Kidney (tissue), 14 donors: ENCODE results near the gene HSP90AB1. TPM values are rescaled to one million over a fixed set of nuclear protein-coding genes. Genes with fewer than 3 reads are reported as not detected.

Source experiments
- DNase-seq, 5 donors: peaks; one replicate each; pipeline ENCODE4 v3.0.0-alpha.2; 2013 to 2020
- FAIRE-seq: peaks from 2 replicates; lab custom pipeline; 2012; peaks lifted over from hg19 to GRCh38; lab: Jason Lieb, UNC
- H3K27ac ChIP-seq, 2 donors: one replicate each; pipeline ENCODE4 v1.7.0; 2013; ENCODE audit warnings: low read depth in 2 of 2, low read length in 2 of 2, inconsistent platforms in 1 of 2
- H3K27me3 ChIP-seq: one replicate; pipeline ENCODE4 v1.7.1; 2013; ENCODE audit warnings: low read length, inconsistent platforms; ENCODE audit not compliant: control insufficient read depth, insufficient read depth
- H3K36me3 ChIP-seq, 3 donors: one replicate each; pipeline versions ENCODE4 v1.7.0 to v1.7.1; 2013; ENCODE audit warnings: low read length in 3 of 3, control low read depth in 1 of 3, inconsistent platforms in 1 of 3; ENCODE audit not compliant: insufficient read depth in 3 of 3, control insufficient read depth in 2 of 3
- H3K4me1 ChIP-seq, 3 donors: one replicate each; pipeline versions ENCODE4 v1.7.0 to v1.7.1; 2013; ENCODE audit warnings: low read length in 3 of 3, inconsistent platforms in 1 of 3, low read depth in 1 of 3; ENCODE audit not compliant: control insufficient read depth in 2 of 3, insufficient read depth in 2 of 3
- H3K4me3 ChIP-seq, 3 donors: one replicate each; pipeline versions ENCODE4 v1.7.0 to v1.8.1; 2013; ENCODE audit warnings: low read length in 3 of 3, control low read depth in 1 of 3, inconsistent platforms in 1 of 3
- H3K9ac ChIP-seq, 3 donors: one replicate each; pipeline versions ENCODE4 v1.7.0 to v1.7.1; 2013; ENCODE audit warnings: low read length in 3 of 3, control low read depth in 1 of 3, inconsistent platforms in 1 of 3
- H3K9me3 ChIP-seq, 3 donors: one replicate each; pipeline versions ENCODE4 v1.7.0 to v1.7.1; 2013; ENCODE audit warnings: low read length in 3 of 3, control low read depth in 1 of 3, inconsistent platforms in 1 of 3; ENCODE audit not compliant: control insufficient read depth in 2 of 3, insufficient read depth in 1 of 3
- CTCF ChIP-seq: IDR thresholded peaks from 3 replicates; pipeline ENCODE4 v1.5.1; 2012; ENCODE audit warnings: mild to moderate bottlenecking, moderate library complexity, borderline replicate concordance; ENCODE audit not compliant: insufficient read depth; ENCODE audit errors: extremely low read depth
- intact Hi-C: fragments of 100-400 bp; cut with DNase I; formaldehyde crosslinking; loops from one replicate; pipeline ENCODE4 v1.11.1; 2022
- polyA plus RNA-seq: library from polyadenylated mRNA; stranded (reverse); fragments of 350-450 nt; fragmentation: Illumina TruSeq; extraction: RNeasy Lipid Tissue Mini Kit (QIAGEN cat#74804); gene quantifications from one replicate; pipeline ENCODE4 v1.2.3, GENCODE V29; 2014; ENCODE audit warnings: low read depth, low replicate concordance; ENCODE audit not compliant: insufficient read depth
- total RNA-seq: library from RNA; stranded (reverse); fragmentation: NEBNext Ultra II Directional; extraction: Animal tissue kit (Norgen Biotek cat#: 25700); gene quantifications from one replicate; pipeline ENCODE4 v1.2.1, GENCODE V29; 2021
- donor health status: control.
- donor health status: control.
- donor health status: control.
- donor health status: control.
- donor health status: control.
- donor health status: DM: yes; HTN: yes; CAD: no.
- donor health status: Normal renal cell carcinoma (clear cell type).

The HSP90AB1 gene
- total and polyA plus RNA-seq, 2 donors from 2014 or later, result 499 to 551 TPM

- no peak for TF ChIP-seq CTCF
- Histone ChIP-seq H3K27me3 (no peaks in the 10 kb centered on the region), H3K4me1 (peaks cover 0 to 30% (median 15%) of the 10 kb centered on the region in 3 donors), H3K9ac (peak within 1 kb of the TSS in 2 of 3 donors; percentile 51 to 55), H3K9me3 (no peaks in the 10 kb centered on the region), H3K27ac (peak within 1 kb of the TSS; percentile 63 to 74), H3K36me3 (no peaks in the 10 kb centered on the region), H3K4me3 (peak within 1 kb of the TSS; percentile 36 to 44 (median 43))
- peak; percentile 82 to 93 (median 85) for DNase-seq
- FAIRE-seq, result no peak
- intact Hi-C loops, result no loop called here
Observed at GRCh38 chr6:44223319-44224028, 23.4 kb upstream of the HSP90AB1 start, which contains the start of gene SLC29A1. Gene SLC29A1 (plus strand): TSS chr6:44223595. CDS start chr6:44227314, 3,719 bp downstream.

DNA sequence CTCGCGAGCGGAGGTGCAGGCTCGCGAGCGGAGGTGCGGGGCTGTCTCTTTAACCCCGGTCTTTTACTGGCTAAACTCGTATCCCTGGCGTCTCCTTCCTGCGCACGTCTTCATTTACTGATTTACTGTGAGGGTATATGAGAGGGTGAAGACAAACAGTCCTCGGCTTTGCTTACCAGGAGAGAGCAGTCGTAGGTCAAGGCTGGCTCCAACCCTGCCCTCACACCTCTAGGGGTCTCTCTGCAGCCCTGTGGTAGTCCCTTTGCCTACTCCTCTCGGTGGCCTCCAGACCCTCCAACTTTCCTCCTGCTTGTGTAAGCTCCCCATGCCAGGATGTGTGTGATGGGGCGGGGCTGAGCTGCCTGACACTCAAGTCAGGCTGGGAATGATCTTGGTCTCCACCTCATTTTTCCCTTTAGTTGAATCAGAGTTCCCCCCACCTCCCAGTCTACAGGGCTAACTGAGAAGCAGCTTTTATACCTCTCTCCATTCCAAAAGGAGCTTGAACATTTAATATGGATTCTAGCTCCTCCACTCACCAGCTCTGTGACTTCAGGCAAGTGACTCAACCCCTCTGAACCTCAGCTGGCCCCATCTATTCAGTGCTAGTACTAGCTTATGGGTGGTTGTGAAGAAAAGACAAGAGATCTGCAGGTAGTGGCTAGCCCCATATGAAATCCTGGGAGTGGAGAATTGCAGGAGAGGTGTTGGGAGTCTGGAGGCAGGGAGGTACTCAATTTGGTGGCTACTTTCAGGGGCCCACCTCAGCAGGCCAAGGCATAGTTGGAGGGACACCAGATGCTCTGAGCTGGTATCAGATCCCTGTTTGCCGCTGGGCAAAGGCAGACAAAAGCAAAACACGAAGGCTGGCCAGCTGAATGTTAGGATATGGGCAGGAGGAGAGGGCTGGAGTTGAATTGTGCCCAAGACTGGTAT lies 22.6 kb upstream of the HSP90AB1 start:
- intact Hi-C loops, result no loop called here
- no peaks in the 10 kb centered on the region for H3K27me3 ChIP-seq
- H3K27ac ChIP-seq, result no peak overlapping the region
- TF ChIP-seq CTCF, result no peak
- no peak for FAIRE-seq
- peak in 3 of 5 donors; percentile 59 to 70 (median 63) for DNase-seq
- peak overlapping the region; percentile 36 to 44 (median 43) for H3K4me3 ChIP-seq
- no peaks in the 10 kb centered on the region for H3K9me3 ChIP-seq
- H3K9ac ChIP-seq, result peak overlapping the region in 1 of 3 donors; percentile 7
- peaks cover 0 to 29% (median 15%) of the 10 kb centered on the region in 3 donors for H3K4me1 ChIP-seq
- H3K36me3 ChIP-seq, result no peaks in the 10 kb centered on the region

DNA sequence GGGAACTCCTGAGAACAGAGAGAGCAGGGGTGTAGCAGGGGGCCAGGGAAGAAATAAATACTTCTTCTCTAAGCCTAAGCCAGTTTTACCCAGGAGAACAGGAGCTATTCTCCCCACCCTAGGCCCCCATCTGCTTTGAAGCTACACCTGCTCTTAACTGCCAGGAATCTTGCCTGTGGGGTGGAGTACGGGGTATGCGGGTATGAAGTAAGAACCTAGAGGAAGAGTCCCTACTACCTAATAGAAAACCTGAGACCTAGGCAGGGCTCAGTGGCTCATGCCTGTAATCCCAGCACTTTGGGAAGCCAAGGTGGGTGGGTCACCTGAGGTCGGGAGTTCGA lies 22.0 kb upstream of the HSP90AB1 start:
- no peaks in the 10 kb centered on the region for H3K27me3 ChIP-seq
- H3K4me1 ChIP-seq, result peaks cover 0 to 29% (median 15%) of the 10 kb centered on the region in 3 donors
- intact Hi-C loops, result no loop called here
- H3K4me3 ChIP-seq, result no peak overlapping the region
- no peak for TF ChIP-seq CTCF
- no peak for FAIRE-seq
- no peaks in the 10 kb centered on the region for H3K36me3 ChIP-seq
- H3K27ac ChIP-seq, result no peak overlapping the region
- DNase-seq, result no peak
- no peaks in the 10 kb centered on the region for H3K9me3 ChIP-seq
- H3K9ac ChIP-seq, result no peak overlapping the region
